HG03565 (cell line): ENCODE data around the gene FRMD4A.
A peak's percentile ranks its signal among the peaks of the same experiment; 100 is the strongest.
"Not testable (repeated sequence)": the region's sequence is repeated elsewhere in the genome, so short reads cannot be mapped to it uniquely, and the experiment has no call there.

Source experiments
- ATAC-seq: cut with Tn5 transposase; IDR thresholded peaks from one replicate; pipeline ENCODE4 v1.9.1; 2021; ENCODE audit warnings: mild to moderate bottlenecking, moderate library complexity; ENCODE audit not compliant: unreplicated experiment

Gene FRMD4A

GRCh38 chr10:13803566-13804554 is 526.9 kb downstream of the FRMD4A start:
- ATAC-seq: no peak

GRCh38 chr10:13801907-13802288 is 528.8 kb downstream of the FRMD4A start:
- no peak for ATAC-seq

DNA sequence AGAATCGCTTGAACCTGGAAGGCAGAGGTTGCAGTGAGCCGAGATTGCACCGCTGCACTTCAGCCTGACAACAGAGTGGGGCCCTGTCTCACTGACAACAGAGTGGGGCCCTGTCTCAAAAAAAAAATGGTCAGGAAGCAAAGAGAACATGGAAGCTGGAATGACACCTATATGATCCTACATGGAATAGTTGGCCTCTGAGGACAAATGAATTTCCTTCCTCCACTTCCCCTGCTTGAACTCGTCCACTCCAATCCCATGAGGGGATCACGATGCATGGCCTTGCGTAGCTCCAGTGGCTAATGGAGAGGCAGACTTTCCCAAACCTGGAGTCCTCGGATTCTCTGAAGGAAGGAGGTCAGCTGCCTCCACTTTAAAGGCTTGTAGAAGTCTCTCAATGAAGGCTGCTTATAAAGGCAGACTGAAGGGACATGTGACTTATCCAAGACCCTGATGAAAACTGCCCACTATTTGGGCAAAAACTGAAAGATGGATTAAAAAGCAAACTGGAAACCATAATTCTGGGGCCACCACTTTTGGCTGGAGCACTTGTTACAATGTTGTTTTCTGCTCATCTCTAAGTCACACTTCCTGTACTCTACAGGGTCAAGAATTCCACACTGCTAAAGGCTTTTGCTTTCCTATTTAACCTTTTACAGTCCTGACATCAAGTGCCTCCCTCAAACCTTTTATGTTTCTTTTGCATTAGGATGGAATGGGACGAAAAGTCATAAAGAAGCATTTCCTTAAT is 529.4 kb downstream of the FRMD4A start:
- ATAC-seq: no peak

- ATAC-seq: no peak
Measured at GRCh38 chr10:13797164-13797563, 533.6 kb downstream of the FRMD4A start.

GRCh38 chr10:13795653-13796555 is 534.8 kb downstream of the FRMD4A start:
- no peak for ATAC-seq

- ATAC-seq: no peak
Measured at GRCh38 chr10:13794992-13795612, 535.6 kb downstream of the FRMD4A start.

DNA sequence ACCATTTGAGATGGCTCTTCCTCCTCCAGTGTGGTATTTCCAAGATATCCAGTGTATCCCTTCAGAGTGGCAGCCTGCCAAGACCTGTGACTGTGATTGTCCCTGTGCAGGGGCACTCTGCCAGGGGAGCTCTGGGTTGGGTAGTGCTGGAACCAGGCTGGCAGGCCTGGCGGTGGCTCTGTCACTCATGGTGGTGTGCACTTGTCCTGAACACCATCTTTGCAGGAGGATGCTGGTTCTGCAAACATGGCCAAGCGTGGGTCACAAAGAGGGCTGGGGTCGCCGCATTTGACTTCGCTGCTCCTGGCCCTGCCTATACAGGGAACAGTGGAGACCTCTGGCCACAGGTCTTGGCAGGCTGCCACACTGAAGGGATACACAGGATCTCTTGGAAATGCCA is 538.7 kb downstream of the FRMD4A start:
- ATAC-seq: no peak

DNA sequence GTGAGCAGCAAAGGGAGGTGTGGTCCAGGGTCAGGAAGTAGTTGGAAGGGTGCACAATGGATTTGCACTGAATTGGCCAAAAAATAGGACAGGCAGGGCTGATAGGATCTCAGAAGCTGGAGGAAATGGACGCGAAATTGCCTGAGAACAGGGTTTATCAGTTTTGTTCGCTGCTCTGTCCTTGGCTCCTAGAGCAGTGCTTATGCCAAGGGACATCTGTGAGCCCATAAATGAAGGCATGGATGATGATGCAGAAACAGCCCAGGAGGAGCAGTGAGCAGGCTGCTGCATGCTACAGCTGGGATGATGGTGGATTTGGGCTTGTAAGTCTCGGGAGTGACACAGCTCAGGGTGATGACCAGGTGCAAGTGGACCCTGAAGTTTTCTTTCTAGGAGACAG is 539.2 kb downstream of the FRMD4A start:
- ATAC-seq: no peak

DNA sequence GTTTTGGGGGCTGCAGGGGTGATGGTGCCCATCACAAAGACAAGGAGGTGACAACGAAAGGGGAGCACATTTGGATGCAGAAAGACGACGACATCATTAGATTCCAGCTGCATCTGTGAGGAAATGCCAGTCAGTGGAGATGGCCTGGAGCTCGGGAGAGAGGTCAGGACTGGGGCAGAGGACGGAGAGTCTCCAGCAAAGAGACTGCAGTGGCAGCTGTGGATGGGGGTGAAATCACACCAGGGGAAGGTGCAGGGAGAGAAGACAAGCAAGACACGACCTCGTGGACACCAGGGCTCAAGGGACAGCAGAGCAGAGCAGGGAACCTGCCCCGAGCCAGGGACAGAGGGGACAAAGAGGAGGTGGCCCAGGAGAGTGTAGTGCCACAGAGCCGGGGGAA is 540.5 kb downstream of the FRMD4A start:
- no peak for ATAC-seq

DNA sequence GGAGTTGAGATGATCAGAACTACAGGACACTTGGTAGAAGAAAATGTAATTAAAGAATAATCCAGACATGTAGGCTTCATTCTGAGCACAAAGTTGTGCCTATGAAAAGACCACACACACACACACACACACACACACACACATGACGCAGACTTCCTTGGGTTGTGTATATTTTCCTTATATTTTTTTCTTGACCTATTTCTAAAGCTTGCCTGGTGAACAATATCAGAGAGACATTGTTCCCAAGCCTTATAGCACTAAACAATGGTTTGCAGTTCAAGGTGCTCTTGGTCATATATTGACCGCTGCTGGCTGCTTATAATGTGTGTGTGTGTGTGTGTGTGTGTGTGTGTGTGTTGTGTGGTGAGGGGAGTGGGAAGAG is 541.3 kb downstream of the FRMD4A start:
- ATAC-seq: no peak

DNA sequence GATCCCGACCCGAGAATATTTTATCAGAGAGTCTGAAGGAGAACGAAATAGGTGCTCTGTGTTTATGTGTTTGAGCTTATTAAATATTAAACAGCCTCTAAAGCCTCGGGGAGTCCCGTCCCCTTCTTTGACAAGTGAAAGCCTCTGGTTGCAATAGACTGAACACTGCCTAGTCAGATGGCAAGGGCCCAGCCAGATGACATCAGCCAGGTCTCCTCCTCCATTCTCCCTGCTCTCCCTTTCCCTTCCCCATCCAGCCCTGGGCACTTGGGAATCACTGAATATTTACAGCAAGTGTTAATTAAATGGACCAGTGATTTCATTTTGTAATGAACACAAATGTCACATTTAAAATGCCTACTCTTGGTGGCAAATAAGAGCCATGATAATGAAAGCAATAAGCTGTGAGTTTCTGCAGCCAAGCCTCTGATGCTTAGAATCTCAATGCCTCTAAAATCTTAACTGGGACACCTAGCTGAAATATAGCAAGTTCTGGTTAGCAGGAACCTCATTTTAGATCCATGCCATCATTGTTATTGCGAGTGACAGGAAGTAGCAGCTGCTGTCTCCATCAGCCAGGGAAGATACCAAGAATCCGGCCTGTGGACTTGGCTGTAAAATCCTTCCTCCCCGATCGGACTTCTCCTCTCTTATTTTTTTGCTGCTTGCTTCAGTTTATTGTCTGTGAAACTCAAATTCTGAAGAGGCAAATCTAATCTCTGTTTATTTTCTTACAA is 541.8 kb downstream of the FRMD4A start:
- no peak for ATAC-seq

- no peak for ATAC-seq
Measured at GRCh38 chr10:13788320-13788600, 542.5 kb downstream of the FRMD4A start.

DNA sequence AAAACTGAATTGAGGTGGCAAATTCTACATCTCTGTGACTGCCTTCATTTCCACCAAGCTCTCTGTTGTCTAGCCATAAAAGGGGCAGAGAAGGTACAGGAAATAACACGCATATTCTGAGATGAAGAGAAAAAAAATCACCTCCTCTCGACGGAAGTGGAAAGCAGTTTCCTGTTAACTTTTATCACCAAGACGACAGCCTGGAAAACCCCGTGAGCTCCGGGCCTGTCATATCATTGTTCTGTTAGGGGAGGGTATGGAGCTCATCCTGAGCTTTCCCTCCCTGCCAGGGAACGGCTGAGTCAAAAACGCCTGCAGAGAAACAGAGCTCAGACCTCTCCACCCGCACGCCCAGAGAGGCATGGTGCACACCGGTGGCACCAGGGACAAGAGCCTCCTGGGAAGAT is 543.7 kb downstream of the FRMD4A start:
- peak; percentile 70 for ATAC-seq

DNA sequence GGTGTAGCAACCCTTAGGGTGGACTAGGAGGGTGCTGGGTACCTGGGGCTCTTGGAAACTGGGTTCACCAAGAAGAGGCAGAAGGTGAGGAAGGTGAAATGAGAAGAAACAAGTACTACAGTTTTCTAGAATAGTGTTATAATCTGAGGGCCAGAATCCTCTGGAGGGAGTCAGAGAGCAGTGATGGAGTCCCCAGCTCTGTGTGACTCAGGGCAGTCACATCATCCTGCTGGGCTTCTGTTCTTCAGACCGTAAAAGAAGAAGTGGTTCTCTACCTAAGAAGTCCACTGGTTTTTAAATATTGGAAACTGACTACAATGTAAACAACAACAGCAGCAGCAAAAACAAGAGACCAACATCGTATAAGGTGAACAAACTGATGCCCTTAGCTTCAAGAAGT is 546.7 kb downstream of the FRMD4A start:
- peak; percentile 57 for ATAC-seq

DNA sequence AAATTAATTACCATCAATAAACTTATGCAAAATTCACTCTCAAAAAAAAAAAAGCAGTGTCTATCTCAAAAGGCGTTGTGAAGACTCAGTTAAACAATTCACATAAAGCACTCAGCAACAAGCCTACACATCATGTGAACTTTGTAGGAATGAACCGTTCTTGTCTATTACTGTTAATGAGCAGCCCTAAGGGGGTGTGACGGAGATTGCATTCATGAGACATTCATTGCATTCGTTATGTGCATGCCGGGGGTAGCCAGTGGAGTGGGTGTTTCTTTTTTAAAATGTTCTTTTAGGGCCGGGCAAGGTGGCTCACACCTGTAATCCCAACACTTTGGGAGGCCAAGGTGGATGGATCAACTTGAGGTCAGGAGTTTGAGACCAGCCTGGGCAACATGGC is 551.0 kb downstream of the FRMD4A start:
- no peak for ATAC-seq

DNA sequence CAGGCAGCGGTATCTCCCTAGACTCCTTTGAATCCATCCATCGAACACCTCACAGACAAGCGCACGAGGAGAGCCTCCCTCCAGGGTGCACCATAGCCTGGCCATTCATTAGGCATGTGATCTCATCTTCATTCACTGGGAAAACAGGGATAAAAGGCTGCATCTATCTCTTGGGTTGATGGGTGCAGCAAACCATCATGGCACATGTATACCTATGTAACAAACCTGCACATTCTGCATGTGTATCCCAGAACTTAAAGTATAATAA is 552.1 kb downstream of the FRMD4A start:
- not testable (repeated sequence) for ATAC-seq

GRCh38 chr10:13776861-13777311 is 553.8 kb downstream of the FRMD4A start:
- ATAC-seq: no peak

- no peak for ATAC-seq
Measured at GRCh38 chr10:13775786-13776775, 554.6 kb downstream of the FRMD4A start.

DNA sequence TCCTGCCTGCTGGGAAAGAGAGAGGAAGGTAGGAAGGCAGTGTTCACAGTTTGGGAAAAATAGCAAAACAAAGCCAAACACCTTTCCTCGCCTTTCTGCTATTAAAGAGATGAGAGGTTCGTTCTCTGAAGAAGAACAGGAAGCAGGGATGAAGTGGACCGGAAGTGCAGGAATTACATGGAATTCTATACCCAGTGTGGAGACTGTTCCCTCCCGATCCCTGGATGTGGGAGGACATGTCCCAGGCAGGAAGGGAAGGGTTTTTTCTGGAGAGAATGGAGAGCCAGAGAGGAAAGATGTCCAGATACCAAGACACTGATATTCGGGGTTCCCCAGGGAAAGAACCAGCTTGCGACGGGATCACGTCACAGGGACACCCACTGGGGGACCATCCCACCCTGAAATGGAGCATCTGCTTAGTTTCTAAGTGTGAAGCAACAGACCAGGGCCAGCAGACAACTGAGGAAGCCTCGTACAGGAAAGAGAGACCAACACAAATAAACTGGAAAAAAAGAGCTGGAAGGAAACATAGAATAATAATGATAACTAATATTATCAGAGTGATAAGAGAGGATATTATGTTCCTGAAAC is 556.3 kb downstream of the FRMD4A start:
- ATAC-seq: no peak
